KMS-11 (cell line): ENCODE results near the gene EEPD1.

ENCODE experiments used
- H2AFZ ChIP-seq: fragments of 200-600 bp; sonication (generic); 2 replicates; pipeline ENCODE4 v1.6.1; 2016; ENCODE audit warnings: antibody characterized with exemption, mixed run types, low read depth
- H3K27ac ChIP-seq: fragments of 200-600 bp; sonication (generic); 2 replicates; pipeline ENCODE4 v1.6.1; 2016; ENCODE audit warnings: mild to moderate bottlenecking, mixed run types
- H3K27me3 ChIP-seq: fragments of 200-600 bp; sonication (generic); 2 replicates; pipeline ENCODE4 v1.6.1; 2017; ENCODE audit warnings: mild to moderate bottlenecking, low read depth, mixed run types, moderate library complexity; ENCODE audit not compliant: insufficient read depth
- H3K36me3 ChIP-seq: fragments of 200-600 bp; sonication (generic); 2 replicates; pipeline ENCODE4 v1.6.1; 2017; ENCODE audit warnings: mild to moderate bottlenecking, mixed run types; ENCODE audit not compliant: insufficient read depth
- H3K4me1 ChIP-seq: fragments of 200-600 bp; sonication (generic); 2 replicates; pipeline ENCODE4 v1.6.1; 2016; ENCODE audit warnings: mild to moderate bottlenecking, low read depth, mixed run types; ENCODE audit not compliant: poor library complexity, severe bottlenecking
- H3K4me2 ChIP-seq: fragments of 200-600 bp; sonication (generic); 2 replicates; pipeline ENCODE4 v1.7.0; 2016; ENCODE audit warnings: mild to moderate bottlenecking, mixed run types
- H3K4me3 ChIP-seq: fragments of 200-600 bp; sonication (generic); IDR thresholded peaks from 2 replicates; pipeline ENCODE4 v1.6.1; 2017; ENCODE audit warnings: low read depth, low read length, mixed read lengths; ENCODE audit not compliant: insufficient read depth
- H3K79me2 ChIP-seq: fragments of 200-600 bp; sonication (generic); 2 replicates; pipeline ENCODE4 v1.6.1; 2016; ENCODE audit warnings: low read depth, mixed run types; ENCODE audit not compliant: insufficient read depth
- H3K9ac ChIP-seq: fragments of 200-600 bp; sonication (generic); 2 replicates; pipeline ENCODE4 v1.6.1; 2016; ENCODE audit warnings: mild to moderate bottlenecking, mixed run types
- H4K20me1 ChIP-seq: fragments of 200-600 bp; sonication (generic); 2 replicates; pipeline ENCODE4 v1.6.1; 2016; ENCODE audit warnings: mild to moderate bottlenecking, mixed run types; ENCODE audit not compliant: insufficient read depth
- CTCF ChIP-seq: fragments of 200-600 bp; sonication (generic); conservative IDR thresholded peaks from 2 replicates; pipeline ENCODE4 v1.6.1; 2017; ENCODE audit warnings: low read depth, mild to moderate bottlenecking, antibody characterized with exemption, low read length, moderate library complexity, mixed read lengths

EEPD1 gene

GRCh38 chr7:36286688-36287087 lies 133.6 kb downstream of the EEPD1 start:
- no peak overlapping the region for H3K9ac ChIP-seq
- no peaks in the 10 kb centered on the region for H3K79me2 ChIP-seq
- no peak overlapping the region for H2AFZ ChIP-seq
- H4K20me1 ChIP-seq = no peaks in the 10 kb centered on the region
- H3K4me2 ChIP-seq = no peak overlapping the region
- H3K4me1 ChIP-seq = no peaks in the 10 kb centered on the region
- no peaks in the 10 kb centered on the region for H3K27me3 ChIP-seq
- H3K36me3 ChIP-seq = no peaks in the 10 kb centered on the region
- no peak overlapping the region for H3K27ac ChIP-seq
- no peak overlapping the region for H3K4me3 ChIP-seq
- no peak for TF ChIP-seq CTCF

GRCh38 chr7:36287371-36288241 lies 134.6 kb downstream of the EEPD1 start:
- H3K79me2 ChIP-seq = no peaks in the 10 kb centered on the region
- H3K27me3 ChIP-seq = no peaks in the 10 kb centered on the region
- H3K36me3 ChIP-seq = no peaks in the 10 kb centered on the region
- no peak overlapping the region for H3K4me3 ChIP-seq
- peaks cover 8% of the 10 kb centered on the region for H3K4me1 ChIP-seq
- TF ChIP-seq CTCF = no peak
- H2AFZ ChIP-seq = no peak overlapping the region
- no peak overlapping the region for H3K9ac ChIP-seq
- no peaks in the 10 kb centered on the region for H4K20me1 ChIP-seq
- H3K4me2 ChIP-seq = no peak overlapping the region
- H3K27ac ChIP-seq = no peak overlapping the region

- Histone ChIP-seq H3K79me2 (no peaks in the 10 kb centered on the region), H3K36me3 (no peaks in the 10 kb centered on the region), H2AFZ (no peak overlapping the region), H3K4me1 (peaks cover 11% of the 10 kb centered on the region), H3K4me2 (no peak overlapping the region), H3K4me3 (no peak overlapping the region), H3K27ac (no peak overlapping the region), H3K27me3 (no peaks in the 10 kb centered on the region), H3K9ac (no peak overlapping the region), H4K20me1 (no peaks in the 10 kb centered on the region)
- no peak for TF ChIP-seq CTCF
Measured at GRCh38 chr7:36288501-36288900, 135.4 kb downstream of the EEPD1 start.

GRCh38 chr7:36289833-36290661 lies 137.0 kb downstream of the EEPD1 start:
- H3K4me1 ChIP-seq = peaks cover 11% of the 10 kb centered on the region

More at GRCh38 chr7:36289833-36290661, 137.0 kb downstream of the EEPD1 start:
- Histone ChIP-seq H3K79me2 (no peaks in the 10 kb centered on the region), H4K20me1 (no peaks in the 10 kb centered on the region), H3K4me3 (no peak overlapping the region), H2AFZ (no peak overlapping the region), H3K27me3 (no peaks in the 10 kb centered on the region), H3K9ac (no peak overlapping the region), H3K36me3 (no peaks in the 10 kb centered on the region), H3K4me2 (no peak overlapping the region), H3K27ac (no peak overlapping the region)
- no peak for TF ChIP-seq CTCF
